ENCODE results near the gene BNC2. TPM values are rescaled to one million over a fixed set of nuclear protein-coding genes. Genes with fewer than 3 reads are reported as not detected.

BNC2 gene
- total and polyA plus RNA-seq, 2 of the 4 experiments (the other 2 are of a cell fraction): 15.5 to 45.2 TPM

DNA sequence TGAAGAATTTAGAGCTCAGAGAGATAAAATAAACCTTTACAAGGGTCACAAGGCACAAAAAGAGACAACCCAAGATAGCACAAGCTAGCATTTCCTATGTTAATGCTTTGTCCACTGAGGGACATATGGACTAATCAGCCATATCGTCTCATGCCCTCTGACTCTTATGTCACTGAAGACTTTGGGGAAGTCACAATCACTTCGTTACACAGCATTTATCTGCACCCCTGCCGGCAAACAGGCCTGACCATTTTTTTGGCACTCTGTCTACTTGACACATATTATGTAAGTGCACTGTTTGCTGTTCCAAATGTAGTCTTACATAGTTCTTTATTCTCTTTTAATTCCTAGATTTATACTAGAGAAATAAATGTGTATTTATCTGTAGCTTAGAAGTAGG, 13.9 kb upstream of the BNC2 start:
- Histone ChIP-seq H3K9me1 (ENCODE audit: insufficient read depth, low read length) (peaks cover 6% of the 10 kb centered on the region; the same call in 1 of the 2 replicates), H3K56ac (ENCODE audit: extremely low read depth, insufficient read depth, low read length) (no peak overlapping the region), H2AK5ac (ENCODE audit: low read depth, low read length) (peak overlapping the region; percentile 68), H3K27me3 (ENCODE audit: control insufficient read depth, insufficient read depth, low read length) (no peaks in the 10 kb centered on the region), H3K23ac (ENCODE audit: low read depth, low read length) (peak overlapping the region; percentile 13; the same call in 1 of the 2 replicates), H3K9ac (ENCODE audit: low read depth, low read length) (0 out of 2 replicates have a peak overlapping the region, but pooled peaks have one; percentile 17), H3K79me1 (ENCODE audit: low read depth in 1 of 2, low read length in 2 of 2) (no peaks in the 10 kb centered on the region), H3K36me3 (ENCODE audit: control insufficient read depth, insufficient read depth, low read length) (no peaks in the 10 kb centered on the region), H2BK15ac (ENCODE audit: low read depth, low read length) (peak overlapping the region; percentile 36; the same call in 1 of the 3 replicates), H3K4me2 (ENCODE audit: low read depth, low read length) (no peak overlapping the region), H4K91ac (ENCODE audit: insufficient read depth, low read depth, low read length) (0 out of 2 replicates have a peak overlapping the region, but pooled peaks have one; percentile 32), H3K14ac (replicated peaks; ENCODE audit: low read depth, low read length) (no peak overlapping the region), H3K4me1 (ENCODE audit: control insufficient read depth, insufficient read depth, low read length) (peaks cover 10% of the 10 kb centered on the region), H2AK9ac (replicated peaks; ENCODE audit: low read depth, low read length, poor library complexity) (no peak overlapping the region), H2BK20ac (ENCODE audit: low read depth, low read length) (peak overlapping the region; percentile 20; the same call in 1 of the 2 replicates), H4K20me1 (ENCODE audit: insufficient read depth, low read length) (no peaks in the 10 kb centered on the region), H3K9me3 (ENCODE audit: control insufficient read depth, insufficient read depth, low read length) (no peaks in the 10 kb centered on the region; the same call in 1 of the 2 replicates), H3K27ac (ENCODE audit: insufficient read depth, low read length) (peak overlapping the region; percentile 53; the same call in 1 of the 2 replicates), H2AFZ (replicated peaks; ENCODE audit: low read length, poor library complexity) (no peak overlapping the region), H4K5ac (ENCODE audit: low read depth, low read length) (no peak overlapping the region), H3K18ac (ENCODE audit: low read depth, low read length) (peak overlapping the region; percentile 21; the same call in 1 of the 2 replicates), H4K8ac (ENCODE audit: low read depth in 2 of 2, low read length in 2 of 2) (peak overlapping the region in 1 of 2 experiments; percentile 40; a peak in 2 of 4 replicates), H3K4me3 (ENCODE audit: insufficient read depth, low read depth, low read length) (no peak overlapping the region), H2BK5ac (ENCODE audit: low read depth, low read length, poor library complexity, severe bottlenecking) (no peak overlapping the region), H3K4ac (ENCODE audit: low read depth, low read length) (peak overlapping the region; percentile 14; the same call in 1 of the 2 replicates), H2BK120ac (ENCODE audit: low read depth, low read length) (no peak overlapping the region)
- ATAC-seq (ENCODE audit: low read depth) (no peak), DNase-seq (no peak)
- no CpG with 5 or more reads among the region's 3 CpGs for WGBS, 2 experiments (ENCODE audit: extremely low coverage in 2 of 2, insufficient read length in 1 of 2)
- BruUV-seq (replicated peaks): no TSS peak
- ChIA-PET POLR2A (ENCODE audit: unreplicated experiment) (no interaction called here), CTCF (interaction anchor here (0.6 to 0.7 kb wide), 2 partner anchors 15 to 149 kb away, joined by 3 read pairs; no protein-coding TSS in a partner anchor)
- TF ChIP-seq CHD1 (IDR thresholded peaks at IDR 0.05; ENCODE audit: low read depth, low read length) (no peak), SMC3 (IDR thresholded peaks at IDR 0.05; ENCODE audit: low read depth, low read length) (no peak), NFE2L2 (IDR thresholded peaks at IDR 0.05; ENCODE audit: low read depth, low read length) (no peak), RCOR1 (IDR thresholded peaks at IDR 0.05; ENCODE audit: insufficient replicate concordance, low read length) (no peak), MAFK (IDR thresholded peaks at IDR 0.05; ENCODE audit: low read depth, low read length) (no peak), RFX5 (IDR thresholded peaks at IDR 0.05; ENCODE audit: low read depth, low read length) (no peak), RAD21 (IDR thresholded peaks at IDR 0.05; ENCODE audit: low read length) (no peak), FOS (IDR thresholded peaks at IDR 0.05; ENCODE audit: low read depth, low read length) (no peak), BHLHE40 (IDR thresholded peaks at IDR 0.05; ENCODE audit: low read depth, low read length) (no peak)
- TF ChIP-seq, protein P1, sequence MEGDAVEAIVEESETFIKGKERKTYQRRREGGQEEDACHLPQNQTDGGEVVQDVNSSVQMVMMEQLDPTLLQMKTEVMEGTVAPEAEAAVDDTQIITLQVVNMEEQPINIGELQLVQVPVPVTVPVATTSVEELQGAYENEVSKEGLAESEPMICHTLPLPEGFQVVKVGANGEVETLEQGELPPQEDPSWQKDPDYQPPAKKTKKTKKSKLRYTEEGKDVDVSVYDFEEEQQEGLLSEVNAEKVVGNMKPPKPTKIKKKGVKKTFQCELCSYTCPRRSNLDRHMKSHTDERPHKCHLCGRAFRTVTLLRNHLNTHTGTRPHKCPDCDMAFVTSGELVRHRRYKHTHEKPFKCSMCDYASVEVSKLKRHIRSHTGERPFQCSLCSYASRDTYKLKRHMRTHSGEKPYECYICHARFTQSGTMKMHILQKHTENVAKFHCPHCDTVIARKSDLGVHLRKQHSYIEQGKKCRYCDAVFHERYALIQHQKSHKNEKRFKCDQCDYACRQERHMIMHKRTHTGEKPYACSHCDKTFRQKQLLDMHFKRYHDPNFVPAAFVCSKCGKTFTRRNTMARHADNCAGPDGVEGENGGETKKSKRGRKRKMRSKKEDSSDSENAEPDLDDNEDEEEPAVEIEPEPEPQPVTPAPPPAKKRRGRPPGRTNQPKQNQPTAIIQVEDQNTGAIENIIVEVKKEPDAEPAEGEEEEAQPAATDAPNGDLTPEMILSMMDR (conservative IDR thresholded peaks at IDR 0.05; ENCODE audit: low read depth, low read length): no peak
- TF ChIP-seq, protein P2, sequence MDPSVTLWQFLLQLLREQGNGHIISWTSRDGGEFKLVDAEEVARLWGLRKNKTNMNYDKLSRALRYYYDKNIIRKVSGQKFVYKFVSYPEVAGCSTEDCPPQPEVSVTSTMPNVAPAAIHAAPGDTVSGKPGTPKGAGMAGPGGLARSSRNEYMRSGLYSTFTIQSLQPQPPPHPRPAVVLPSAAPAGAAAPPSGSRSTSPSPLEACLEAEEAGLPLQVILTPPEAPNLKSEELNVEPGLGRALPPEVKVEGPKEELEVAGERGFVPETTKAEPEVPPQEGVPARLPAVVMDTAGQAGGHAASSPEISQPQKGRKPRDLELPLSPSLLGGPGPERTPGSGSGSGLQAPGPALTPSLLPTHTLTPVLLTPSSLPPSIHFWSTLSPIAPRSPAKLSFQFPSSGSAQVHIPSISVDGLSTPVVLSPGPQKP (IDR thresholded peaks at IDR 0.05; ENCODE audit: borderline replicate concordance, low read depth, low read length): no peak
- TF ChIP-seq, protein P3, sequence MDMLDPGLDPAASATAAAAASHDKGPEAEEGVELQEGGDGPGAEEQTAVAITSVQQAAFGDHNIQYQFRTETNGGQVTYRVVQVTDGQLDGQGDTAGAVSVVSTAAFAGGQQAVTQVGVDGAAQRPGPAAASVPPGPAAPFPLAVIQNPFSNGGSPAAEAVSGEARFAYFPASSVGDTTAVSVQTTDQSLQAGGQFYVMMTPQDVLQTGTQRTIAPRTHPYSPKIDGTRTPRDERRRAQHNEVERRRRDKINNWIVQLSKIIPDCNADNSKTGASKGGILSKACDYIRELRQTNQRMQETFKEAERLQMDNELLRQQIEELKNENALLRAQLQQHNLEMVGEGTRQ (IDR thresholded peaks at IDR 0.05; ENCODE audit: low read depth, low read length): no peak
- in situ Hi-C loops (cut with MboI; ENCODE audit: low sequenced_read_pairs): no loop called here
- dilution Hi-C loops (cut with HindIII; ENCODE audit: low sequenced_read_pairs, unreplicated experiment): no loop called here
- intact Hi-C loops (cut with micrococcal nuclease): no loop called here
